GM18502 (cell line): ENCODE results near the gene NR5A2.

Experiments used
- ATAC-seq: cut with Tn5 transposase; IDR thresholded peaks from one replicate; pipeline ENCODE4 v1.9.1; 2021; ENCODE audit warnings: mild to moderate bottlenecking; ENCODE audit not compliant: unreplicated experiment, poor library complexity

NR5A2 gene

GRCh38 chr1:200053646-200054045 lies 26.1 kb downstream of the NR5A2 start:
- ATAC-seq = no peak

- ATAC-seq = no peak
These were observed 30.8 kb downstream of the NR5A2 start for GRCh38 chr1:200058341-200058740.

DNA sequence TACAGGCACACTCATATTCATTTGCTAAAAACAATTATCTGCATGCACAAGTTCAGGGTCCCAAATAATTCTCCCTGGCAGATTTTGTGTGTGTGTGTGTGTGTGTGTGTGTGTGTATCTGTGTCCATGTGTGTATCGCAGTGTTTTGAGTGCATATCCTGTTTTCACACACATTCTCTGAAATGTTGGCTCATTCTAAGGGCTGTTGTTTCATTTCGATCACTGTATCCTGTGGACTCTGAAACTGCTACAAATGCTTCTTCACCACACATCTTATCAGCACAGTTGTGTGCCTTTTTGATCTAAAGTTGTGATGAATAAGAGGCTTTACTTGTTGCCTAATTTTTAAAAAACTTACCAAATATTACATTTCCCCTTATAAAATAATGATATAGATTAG lies 34.6 kb downstream of the NR5A2 start:
- ATAC-seq = no peak

DNA sequence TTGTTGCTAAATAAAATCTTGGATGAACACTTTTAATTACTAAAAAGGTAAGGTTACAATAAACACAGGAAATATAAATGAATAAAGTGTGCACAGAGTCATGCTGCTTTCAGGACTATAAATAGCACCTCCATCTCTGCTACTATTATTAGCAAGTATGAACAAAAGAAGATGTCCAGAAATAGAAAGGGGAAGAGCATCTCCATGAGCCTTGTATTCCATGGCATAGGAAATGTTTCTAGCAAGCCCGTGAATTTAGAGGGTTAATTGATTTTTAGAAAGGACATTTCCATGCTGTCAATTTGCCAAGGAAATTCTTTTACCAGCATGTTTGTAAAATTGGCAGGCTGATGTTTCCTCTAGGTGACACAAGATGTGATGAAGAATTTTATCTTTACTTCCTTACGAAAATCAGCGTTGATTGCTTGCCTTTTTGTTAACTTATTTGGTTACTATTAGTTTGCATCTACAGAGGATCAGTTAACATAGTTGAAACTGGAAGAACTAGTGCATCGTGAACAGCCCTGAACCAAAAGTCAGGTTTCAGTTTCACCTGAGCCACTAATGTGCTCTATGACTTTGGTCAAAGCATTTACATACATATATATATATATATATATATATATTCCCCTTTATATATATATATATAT lies 45.3 kb downstream of the NR5A2 start:
- peak; percentile 96 for ATAC-seq

GRCh38 chr1:200073286-200073637 lies 45.8 kb downstream of the NR5A2 start:
- peak; percentile 39 for ATAC-seq

GRCh38 chr1:200075522-200075921 lies 48.0 kb downstream of the NR5A2 start:
- no peak for ATAC-seq

GRCh38 chr1:200075938-200076546 lies 48.5 kb downstream of the NR5A2 start:
- ATAC-seq = no peak

GRCh38 chr1:200079232-200079940 lies 51.9 kb downstream of the NR5A2 start:
- no peak for ATAC-seq

- ATAC-seq = no peak
These were observed 53.9 kb downstream of the NR5A2 start for GRCh38 chr1:200081151-200081968.

DNA sequence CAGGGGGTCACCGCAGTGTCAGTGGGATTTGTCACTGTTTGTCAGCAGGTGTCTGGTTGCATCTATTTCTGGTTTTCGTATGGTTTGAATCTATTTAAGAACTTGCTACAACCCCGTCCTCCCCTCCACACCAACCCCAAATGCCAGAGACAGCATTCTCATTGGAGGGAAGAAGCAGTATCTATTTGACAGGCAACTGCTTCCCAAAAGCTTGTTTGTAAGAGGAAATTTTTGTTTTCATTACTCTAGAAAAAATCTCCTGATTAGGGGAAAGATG lies 54.4 kb downstream of the NR5A2 start:
- no peak for ATAC-seq

- ATAC-seq = no peak
These were observed 54.8 kb downstream of the NR5A2 start for GRCh38 chr1:200082329-200082728.

DNA sequence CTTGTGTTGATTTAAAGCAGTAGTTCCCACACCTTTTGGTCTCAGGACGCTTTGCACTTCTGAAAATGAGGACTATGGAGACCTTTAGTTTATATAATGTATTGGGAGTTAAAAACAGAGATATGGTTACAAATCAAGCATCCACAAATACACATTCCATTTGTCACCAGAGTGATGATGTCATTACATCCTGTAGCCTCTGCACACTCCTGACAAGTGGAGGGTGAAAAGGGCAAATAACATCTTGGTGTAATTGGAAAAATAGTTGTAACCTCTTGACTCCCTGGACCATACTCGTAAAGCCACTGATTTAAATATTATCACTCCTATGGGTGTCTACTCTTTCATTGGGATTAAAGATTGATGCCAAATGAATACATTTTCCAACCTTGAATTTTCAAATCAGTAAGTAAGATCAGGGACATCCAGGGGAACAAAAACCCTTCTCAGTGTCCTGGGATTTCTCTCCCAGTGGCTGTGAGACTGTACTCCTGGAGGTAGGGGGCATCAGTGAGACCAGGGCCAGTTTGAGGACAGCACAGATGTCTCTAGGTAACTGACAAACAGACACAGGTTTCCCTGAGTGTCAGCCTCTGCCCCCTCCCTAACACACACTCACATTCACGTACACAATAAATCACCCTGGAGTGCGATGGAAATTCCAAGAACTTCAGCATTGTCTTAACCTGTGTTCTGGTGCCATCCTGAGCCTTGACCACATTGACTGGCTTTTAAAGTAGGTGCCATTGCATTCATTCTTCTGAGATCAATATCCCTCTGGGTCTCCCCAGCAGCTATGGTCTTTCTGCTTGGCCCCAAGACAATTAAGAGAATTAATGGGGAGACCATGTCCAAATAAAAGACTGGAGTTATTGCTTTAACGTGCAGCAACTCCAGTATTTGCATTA lies 63.0 kb downstream of the NR5A2 start:
- no peak for ATAC-seq

DNA sequence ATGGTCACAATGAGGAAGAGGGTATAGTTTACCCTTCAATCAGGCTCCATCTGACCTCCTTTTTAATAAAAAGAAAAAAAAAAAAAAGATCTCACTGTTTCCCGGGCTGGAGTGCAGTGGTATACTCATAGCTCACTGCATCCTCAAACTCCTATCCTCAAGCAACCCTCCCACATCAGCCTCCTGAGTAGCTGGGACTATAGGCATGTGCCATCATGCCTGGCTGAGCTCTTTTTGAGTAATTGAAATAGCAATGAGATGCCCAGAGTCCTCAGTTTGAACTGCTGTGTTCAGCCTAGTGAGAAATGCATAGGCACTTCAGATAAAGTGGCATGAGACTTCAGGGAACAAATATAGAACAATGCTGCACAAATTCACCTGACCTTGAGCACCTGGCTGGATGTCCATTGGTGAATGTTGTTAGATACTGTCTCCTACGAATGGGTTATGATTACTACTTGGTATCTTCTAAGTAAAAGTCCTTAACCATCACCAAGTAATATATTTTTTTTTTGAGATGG lies 67.6 kb downstream of the NR5A2 start:
- no peak for ATAC-seq

GRCh38 chr1:200096774-200097173 lies 69.3 kb downstream of the NR5A2 start:
- ATAC-seq = no peak

GRCh38 chr1:200099040-200099439 lies 71.5 kb downstream of the NR5A2 start:
- no peak for ATAC-seq

- ATAC-seq = no peak
These were observed 76.6 kb downstream of the NR5A2 start for GRCh38 chr1:200103966-200104583.

DNA sequence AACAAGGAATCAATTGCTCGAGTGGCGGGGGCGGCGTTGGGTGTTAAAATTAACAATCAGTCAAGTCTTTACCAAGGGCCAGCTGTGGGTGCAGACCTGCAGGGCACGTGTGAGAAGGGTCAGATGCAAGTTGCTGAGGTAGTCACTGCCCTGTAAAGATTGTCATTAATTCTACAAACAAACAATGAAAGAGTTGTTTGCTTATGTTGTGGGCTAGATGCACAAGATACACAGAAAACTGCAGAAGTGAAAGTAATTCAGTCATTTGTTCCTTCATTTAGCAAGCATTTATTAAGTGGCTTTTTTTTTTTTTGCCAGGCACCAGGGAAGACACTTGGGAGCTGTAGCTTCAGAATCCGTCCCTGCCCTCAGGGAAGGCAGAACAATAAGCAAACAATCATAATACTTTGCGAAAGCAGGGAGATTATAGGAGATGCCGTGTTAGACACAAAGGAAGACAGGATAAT lies 79.5 kb downstream of the NR5A2 start:
- no peak for ATAC-seq

GRCh38 chr1:200108659-200109058 lies 81.1 kb downstream of the NR5A2 start:
- no peak for ATAC-seq

DNA sequence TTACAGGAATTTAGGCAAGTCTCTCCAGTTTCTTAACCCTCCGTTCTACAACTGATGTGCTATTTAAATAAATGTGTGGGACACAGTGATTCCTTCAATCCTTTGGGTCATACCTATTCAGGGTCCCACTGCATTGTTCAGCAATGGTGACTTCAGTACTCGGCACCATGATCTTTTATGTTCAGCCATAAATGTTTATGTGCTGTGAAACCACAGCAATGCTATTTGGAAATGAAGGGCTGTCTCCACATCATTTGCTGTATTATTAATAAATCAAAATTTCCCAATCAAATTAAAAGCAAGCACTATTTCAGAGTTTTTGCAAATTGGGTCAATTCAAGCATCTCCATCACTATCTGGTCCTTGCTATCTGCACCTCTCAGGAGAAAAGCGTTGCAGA lies 84.8 kb downstream of the NR5A2 start:
- no peak for ATAC-seq
